ENCODE data around the gene RALGAPA1.

- TF ChIP-seq CTCF (IDR thresholded peaks at IDR 0.05) (no peak), POLR2A (IDR thresholded peaks at IDR 0.05) (no peak)
These were observed 46.9 kb upstream of the RALGAPA1 start for GRCh38 chr14:35855876-35856481.

All from right lobe of liver (tissue), 4 donors.